NB4 (cell line): ENCODE measurements around the gene FRG2B.
"Not testable (repeated sequence)": the region's sequence is repeated elsewhere in the genome, so short reads cannot be mapped to it uniquely, and the experiment has no call there.

Experiments used
- CTCF ChIP-seq: IDR thresholded peaks from one replicate; pipeline ENCODE4 v1.5.1; 2012; ENCODE audit warnings: low read depth, low read length
- MAX ChIP-seq: IDR thresholded peaks from 2 replicates; pipeline ENCODE4 v1.6.1; 2011; ENCODE audit warnings: low read depth, low read length
- POLR2A ChIP-seq: IDR thresholded peaks from 2 replicates; pipeline ENCODE4 v1.6.1; 2011; ENCODE audit warnings: mild to moderate bottlenecking; ENCODE audit not compliant: insufficient read length; ENCODE audit errors: extremely low read depth

- not testable (repeated sequence) for TF ChIP-seq CTCF, MAX, POLR2A
These were observed 4.2 kb upstream of the FRG2B start for GRCh38 chr10:133630723-133631249.
